HepG2 (cell line): Measurements from ENCODE around the gene JADE2. TPM values are rescaled to one million over a fixed set of nuclear protein-coding genes. Genes with fewer than 3 reads are reported as not detected.

Experiments used
- AKAP8 ChIP-seq: sonication (generic); formaldehyde crosslinking; IDR thresholded peaks from 2 replicates; pipeline ENCODE4 v1.5.1; 2020; ENCODE audit warnings: mild to moderate bottlenecking, missing genetic modification reagents
- ARNT ChIP-seq: fragments of 450-650 bp; IDR thresholded peaks from 2 replicates; pipeline ENCODE4 v1.6.1; 2017
- CEBPB ChIP-seq: IDR thresholded peaks from 2 replicates; pipeline ENCODE4 v1.6.1; 2011; ENCODE audit warnings: low read depth, low read length, improper control_type of control experiment, borderline replicate concordance
- ELF4 ChIP-seq: sonication (generic); formaldehyde crosslinking; IDR thresholded peaks from 2 replicates; pipeline ENCODE4 v1.5.0; 2020; ENCODE audit warnings: missing genetic modification reagents, mild to moderate bottlenecking, moderate library complexity, borderline replicate concordance
- FOSL2 ChIP-seq: sonication (generic); formaldehyde crosslinking; IDR thresholded peaks from 2 replicates; pipeline ENCODE4 v1.4.0; 2020; ENCODE audit warnings: missing genetic modification reagents
- GZF1 ChIP-seq: sonication (generic); formaldehyde crosslinking; IDR thresholded peaks from 2 replicates; pipeline ENCODE4 v1.5.1; 2020; ENCODE audit warnings: mild to moderate bottlenecking, missing genetic modification reagents
- HNRNPH1 ChIP-seq: fragments of 200-400 bp; formaldehyde crosslinking; optimal IDR thresholded peaks from 2 replicates; pipeline ENCODE3; 2017; ENCODE audit warnings: mild to moderate bottlenecking, low read depth, low read length
- HOXA9 ChIP-seq: sonication (generic); formaldehyde crosslinking; IDR thresholded peaks from 2 replicates; pipeline ENCODE4 v1.8.1; 2022; ENCODE audit warnings: missing genetic modification reagents, mild to moderate bottlenecking, moderate library complexity, borderline replicate concordance
- KDM5B ChIP-seq: sonication (generic); formaldehyde crosslinking; IDR thresholded peaks from 2 replicates; pipeline ENCODE4 v1.4.0; 2020; ENCODE audit warnings: missing genetic modification reagents, mild to moderate bottlenecking, borderline replicate concordance
- KMT2A ChIP-seq: sonication (generic); formaldehyde crosslinking; IDR thresholded peaks from 2 replicates; pipeline ENCODE4 v1.4.0; 2020; ENCODE audit warnings: missing genetic modification reagents
- RBFOX2 ChIP-seq: fragments of 200-400 bp; formaldehyde crosslinking; IDR thresholded peaks from 2 replicates; pipeline ENCODE4 v1.6.1; 2017; ENCODE audit warnings: low read depth, mild to moderate bottlenecking, low read length
- RXRA ChIP-seq: sonication (generic); formaldehyde crosslinking; IDR thresholded peaks from 2 replicates; pipeline ENCODE4 v1.5.1; 2020; ENCODE audit warnings: missing genetic modification reagents
- TP53 ChIP-seq: sonication (generic); formaldehyde crosslinking; conservative IDR thresholded peaks from 2 replicates; pipeline ENCODE4 v1.4.0; 2020; ENCODE audit warnings: missing genetic modification reagents
- ZNF264 ChIP-seq: sonication (generic); formaldehyde crosslinking; IDR thresholded peaks from 2 replicates; pipeline ENCODE4 v1.4.0; 2020; ENCODE audit warnings: missing genetic modification reagents
- ZNF317 ChIP-seq: sonication (generic); formaldehyde crosslinking; IDR thresholded peaks from 2 replicates; pipeline ENCODE4 v1.5.0; 2020; ENCODE audit warnings: mild to moderate bottlenecking, missing genetic modification reagents
- ZNF543 ChIP-seq: sonication (generic); formaldehyde crosslinking; IDR thresholded peaks from 2 replicates; pipeline ENCODE4 v1.4.0; 2020; ENCODE audit warnings: mild to moderate bottlenecking, missing genetic modification reagents
- ZNF7 ChIP-seq: IDR thresholded peaks from 2 replicates; pipeline ENCODE4 v1.6.1; 2016; ENCODE audit warnings: missing biosample characterization, missing genetic modification reagents
- ZNF75D ChIP-seq: sonication (generic); formaldehyde crosslinking; IDR thresholded peaks from 2 replicates; pipeline ENCODE4 v1.8.1; 2023; ENCODE audit warnings: missing genetic modification reagents, mild to moderate bottlenecking, borderline replicate concordance
- polyA plus RNA-seq, 8 experiments: library from polyadenylated mRNA; depleted of rRNA in 3 of 8; stranded (reverse) in 7 of 8; unstranded in 1 of 8; fragments of >200 nt; fragmentation: Illumina TruSeq in 4 of 8; extraction: Trizol in 4 of 8; gene quantifications; 2 replicates each; pipeline versions ENCODE4 v1.2.1 to v1.2.3, GENCODE V29; 2011 to 2016; ENCODE audit warnings: low read depth in 4 of 8, missing spikeins in 1 of 8, mixed read lengths in 1 of 8; ENCODE audit not compliant: insufficient read depth in 1 of 8
- total RNA-seq, 5 experiments: library from RNA; depleted of rRNA; stranded (reverse); fragments of >200 nt; fragmentation: Illumina TruSeq; extraction: Trizol; gene quantifications; 2 replicates each; pipeline ENCODE4 v1.2.3, GENCODE V29; 2016; ENCODE audit warnings: low read depth in 1 of 5
- TF ChIP-seq, protein P1 (sequence below): sonication (generic); formaldehyde crosslinking; IDR thresholded peaks from 2 replicates; pipeline ENCODE4 v1.4.0; 2020; ENCODE audit warnings: low read depth, mild to moderate bottlenecking, missing genetic modification reagents
- TF ChIP-seq, protein P2 (sequence below): IDR thresholded peaks from 2 replicates; pipeline ENCODE4 v1.6.1; 2016; ENCODE audit warnings: missing biosample characterization, missing genetic modification reagents, low read depth
- TF ChIP-seq, protein P3 (sequence below): sonication (generic); formaldehyde crosslinking; IDR thresholded peaks from 2 replicates; pipeline ENCODE4 v1.5.0; 2020; ENCODE audit warnings: missing genetic modification reagents, mild to moderate bottlenecking, borderline replicate concordance
- TF ChIP-seq, protein P4 (sequence below): sonication (generic); formaldehyde crosslinking; IDR thresholded peaks from 2 replicates; pipeline ENCODE4 v1.5.1; 2020; ENCODE audit warnings: missing genetic modification reagents, mild to moderate bottlenecking, borderline replicate concordance

JADE2 gene
- total and polyA plus RNA-seq, 2 of the 13 experiments (the other 11 are each of a cell fraction or from before 2014, with no cell fraction given) = 7.5 to 15.1 TPM

DNA sequence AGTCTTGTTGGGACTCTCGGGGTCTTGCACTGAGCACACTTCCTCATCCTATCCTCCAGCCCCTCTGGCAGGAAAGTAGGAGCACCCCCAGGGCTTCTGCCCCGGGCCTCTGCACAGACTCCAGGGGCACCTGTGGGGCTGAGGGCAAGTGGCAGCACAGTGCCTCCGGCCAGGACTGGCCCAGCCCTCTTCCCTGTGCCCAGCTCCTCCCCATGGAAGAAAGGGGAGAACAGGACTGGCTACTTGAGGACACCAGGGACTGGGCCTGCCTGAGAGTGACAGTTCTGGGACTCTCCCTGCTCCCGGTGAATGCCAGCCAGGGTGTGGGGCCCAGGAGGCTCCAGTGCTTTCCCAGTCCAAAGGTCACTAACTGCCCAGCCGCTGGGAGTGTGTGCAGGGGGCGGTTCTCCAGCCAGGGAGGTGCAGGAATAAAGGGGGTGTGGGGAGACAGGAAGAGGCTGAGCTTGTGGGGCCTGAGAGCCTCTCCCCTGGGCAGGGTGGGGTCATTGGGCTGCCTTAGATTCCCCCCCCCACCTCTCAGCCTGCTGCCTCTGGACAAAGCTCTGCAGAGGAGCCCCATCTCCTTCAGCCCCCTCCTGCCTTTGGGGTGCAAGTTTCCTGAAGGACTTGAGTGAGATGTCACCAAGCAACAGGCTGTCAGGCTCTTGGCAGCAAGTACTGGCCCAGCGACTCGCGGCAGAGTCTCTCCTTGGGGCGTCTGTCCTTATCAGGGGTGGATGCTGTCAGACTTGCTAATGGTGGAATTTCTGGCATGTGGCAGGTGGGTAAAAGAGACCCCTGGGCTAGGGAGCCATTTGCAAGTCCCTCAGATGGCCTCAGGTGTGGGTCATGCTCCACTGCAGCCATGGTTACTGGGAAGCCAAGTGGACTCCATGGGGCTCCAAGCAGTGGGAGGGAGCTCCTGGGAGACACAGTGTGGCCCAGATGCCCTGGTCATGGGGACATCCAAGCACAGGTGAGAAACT is 19.1 kb upstream of the JADE2 start (continued):
- TF ChIP-seq FOSL2 (CRISPR knock-in tag) (peak; percentile 79), HNRNPH1 (no peak), ZNF543 (peak; percentile 64; the same call in 1 of the 2 replicates), RXRA (CRISPR knock-in tag) (peak; percentile 79), KDM5B (CRISPR knock-in tag) (peak; percentile 12; the same call in 1 of the 2 replicates), ZNF7 (0 out of 2 replicates have a peak, but pooled peaks have one; percentile 31), ZNF75D (no peak), GZF1 (CRISPR knock-in tag) (peak; percentile 65; the same call in 1 of the 2 replicates), KMT2A (CRISPR knock-in tag) (no peak), RBFOX2 (peak; percentile 86), ZNF317 (CRISPR knock-in tag) (no peak; the same call in 1 of the 2 replicates), ZNF264 (CRISPR knock-in tag) (peak; percentile 87), HOXA9 (CRISPR knock-in tag) (peak; percentile 62; the same call in 1 of the 2 replicates), ELF4 (CRISPR knock-in tag) (peak; percentile 89), CEBPB (no peak), ARNT (no peak), AKAP8 (CRISPR knock-in tag) (no peak), TP53 (CRISPR knock-in tag) (0 out of 2 replicates have a peak, but pooled peaks have one; percentile 56)
- TF ChIP-seq, protein P1, sequence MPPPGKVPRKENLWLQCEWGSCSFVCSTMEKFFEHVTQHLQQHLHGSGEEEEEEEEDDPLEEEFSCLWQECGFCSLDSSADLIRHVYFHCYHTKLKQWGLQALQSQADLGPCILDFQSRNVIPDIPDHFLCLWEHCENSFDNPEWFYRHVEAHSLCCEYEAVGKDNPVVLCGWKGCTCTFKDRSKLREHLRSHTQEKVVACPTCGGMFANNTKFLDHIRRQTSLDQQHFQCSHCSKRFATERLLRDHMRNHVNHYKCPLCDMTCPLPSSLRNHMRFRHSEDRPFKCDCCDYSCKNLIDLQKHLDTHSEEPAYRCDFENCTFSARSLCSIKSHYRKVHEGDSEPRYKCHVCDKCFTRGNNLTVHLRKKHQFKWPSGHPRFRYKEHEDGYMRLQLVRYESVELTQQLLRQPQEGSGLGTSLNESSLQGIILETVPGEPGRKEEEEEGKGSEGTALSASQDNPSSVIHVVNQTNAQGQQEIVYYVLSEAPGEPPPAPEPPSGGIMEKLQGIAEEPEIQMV (CRISPR knock-in tag) = no peak
- TF ChIP-seq, protein P2, sequence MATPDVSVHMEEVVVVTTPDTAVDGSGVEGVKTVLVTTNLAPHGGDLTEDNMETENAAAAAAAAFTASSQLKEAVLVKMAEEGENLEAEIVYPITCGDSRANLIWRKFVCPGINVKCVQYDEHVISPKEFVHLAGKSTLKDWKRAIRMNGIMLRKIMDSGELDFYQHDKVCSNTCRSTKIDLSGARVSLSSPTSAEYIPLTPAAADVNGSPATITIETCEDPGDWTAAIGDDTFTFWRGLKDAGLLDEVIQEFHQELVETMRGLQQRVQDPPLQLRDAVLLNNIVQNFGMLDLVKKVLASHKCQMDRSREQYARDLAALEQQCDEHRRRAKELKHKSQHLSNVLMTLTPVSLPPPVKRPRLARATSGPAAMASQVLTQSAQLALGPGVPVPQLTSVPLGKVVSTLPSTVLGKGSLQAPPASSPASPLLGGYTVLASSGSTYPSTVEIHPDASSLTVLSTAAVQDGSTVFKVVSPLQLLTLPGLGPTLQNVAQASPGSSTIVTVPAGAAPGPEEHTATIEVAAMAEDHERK = no peak
- TF ChIP-seq, protein P3, sequence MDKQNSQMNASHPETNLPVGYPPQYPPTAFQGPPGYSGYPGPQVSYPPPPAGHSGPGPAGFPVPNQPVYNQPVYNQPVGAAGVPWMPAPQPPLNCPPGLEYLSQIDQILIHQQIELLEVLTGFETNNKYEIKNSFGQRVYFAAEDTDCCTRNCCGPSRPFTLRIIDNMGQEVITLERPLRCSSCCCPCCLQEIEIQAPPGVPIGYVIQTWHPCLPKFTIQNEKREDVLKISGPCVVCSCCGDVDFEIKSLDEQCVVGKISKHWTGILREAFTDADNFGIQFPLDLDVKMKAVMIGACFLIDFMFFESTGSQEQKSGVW (CRISPR knock-in tag) = no peak
- TF ChIP-seq, protein P4, sequence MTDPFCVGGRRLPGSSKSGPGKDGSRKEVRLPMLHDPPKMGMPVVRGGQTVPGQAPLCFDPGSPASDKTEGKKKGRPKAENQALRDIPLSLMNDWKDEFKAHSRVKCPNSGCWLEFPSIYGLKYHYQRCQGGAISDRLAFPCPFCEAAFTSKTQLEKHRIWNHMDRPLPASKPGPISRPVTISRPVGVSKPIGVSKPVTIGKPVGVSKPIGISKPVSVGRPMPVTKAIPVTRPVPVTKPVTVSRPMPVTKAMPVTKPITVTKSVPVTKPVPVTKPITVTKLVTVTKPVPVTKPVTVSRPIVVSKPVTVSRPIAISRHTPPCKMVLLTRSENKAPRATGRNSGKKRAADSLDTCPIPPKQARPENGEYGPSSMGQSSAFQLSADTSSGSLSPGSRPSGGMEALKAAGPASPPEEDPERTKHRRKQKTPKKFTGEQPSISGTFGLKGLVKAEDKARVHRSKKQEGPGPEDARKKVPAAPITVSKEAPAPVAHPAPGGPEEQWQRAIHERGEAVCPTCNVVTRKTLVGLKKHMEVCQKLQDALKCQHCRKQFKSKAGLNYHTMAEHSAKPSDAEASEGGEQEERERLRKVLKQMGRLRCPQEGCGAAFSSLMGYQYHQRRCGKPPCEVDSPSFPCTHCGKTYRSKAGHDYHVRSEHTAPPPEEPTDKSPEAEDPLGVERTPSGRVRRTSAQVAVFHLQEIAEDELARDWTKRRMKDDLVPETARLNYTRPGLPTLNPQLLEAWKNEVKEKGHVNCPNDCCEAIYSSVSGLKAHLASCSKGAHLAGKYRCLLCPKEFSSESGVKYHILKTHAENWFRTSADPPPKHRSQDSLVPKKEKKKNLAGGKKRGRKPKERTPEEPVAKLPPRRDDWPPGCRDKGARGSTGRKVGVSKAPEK (CRISPR knock-in tag) = 0 out of 2 replicates have a peak, but pooled peaks have one; percentile 18
